Gastrocnemius medialis (tissue), 4 donors: ENCODE data around the gene COL2A1. TPM values are rescaled to one million over a fixed set of nuclear protein-coding genes. Genes with fewer than 3 reads are reported as not detected.

ENCODE experiments used
- ATAC-seq, 2 donors: fragments of 150-250 bp; one replicate each; pipeline ENCODE4 v1.9.1; 2016
- DNase-seq, 2 donors: peaks; one replicate each; pipeline ENCODE4 v3.0.0-alpha.2; 2019
- H3K27ac ChIP-seq, 4 donors: fragments of 200-600 bp; sonication (generic); 1 replicate in 1 of 4; 2 replicates in 3 of 4; pipeline ENCODE4 v1.5.1; 2016 to 2018; ENCODE audit warnings: mild to moderate bottlenecking in 2 of 4, moderate library complexity in 1 of 4
- H3K27me3 ChIP-seq, 3 donors: fragments of 200-600 bp; sonication (generic) in 2 of 3; 1 replicate in 1 of 3; 2 replicates in 2 of 3; pipeline versions ENCODE4 v1.5.1 to v1.6.0; 2016 to 2019; ENCODE audit warnings: mild to moderate bottlenecking in 1 of 3, moderate library complexity in 1 of 3
- H3K36me3 ChIP-seq, 2 donors: fragments of 200-600 bp; sonication (generic) in 1 of 2; one replicate each; pipeline ENCODE4 v1.5.1; 2017 to 2018
- H3K4me1 ChIP-seq, 2 donors: fragments of 200-600 bp; sonication (generic) in 1 of 2; one replicate each; pipeline ENCODE4 v1.5.1; 2016 to 2017; ENCODE audit warnings: mild to moderate bottlenecking in 2 of 2
- H3K4me3 ChIP-seq, 4 donors: fragments of 200-600 bp; sonication (generic) in 3 of 4; 1 replicate in 1 of 4; 2 replicates in 3 of 4; pipeline ENCODE4 v1.5.1; 2016 to 2019; ENCODE audit warnings: mild to moderate bottlenecking in 2 of 4
- H3K9me3 ChIP-seq, 3 donors: fragments of 200-600 bp; sonication (generic) in 2 of 3; 1 replicate in 1 of 3; 2 replicates in 2 of 3; pipeline ENCODE4 v1.5.1; 2016 to 2019
- POLR2A ChIP-seq, 2 donors: fragments of 450-650 bp; IDR thresholded peaks; one replicate each; pipeline ENCODE4 v1.6.1; 2017; ENCODE audit warnings: antibody characterized with exemption in 2 of 2, mild to moderate bottlenecking in 2 of 2, moderate library complexity in 2 of 2
- in situ Hi-C, 4 donors: fragments of 200-750 bp; cut with MboI; loops; one replicate each; pipeline versions ENCODE4 v1.15.0 to v1.8.0; 2017; ENCODE audit warnings: low sequenced_read_pairs in 4 of 4
- intact Hi-C: fragments of 100-400 bp; cut with DNase I; formaldehyde crosslinking; loops from one replicate; pipeline ENCODE4 v1.15.1; 2023; ENCODE audit warnings: low total_unique reads
- total RNA-seq, 4 donors: library from RNA; depleted of rRNA; stranded (reverse); fragments of >200 nt; gene quantifications; one replicate each; pipeline versions ENCODE4 v1.1.0 to v1.2.3, GENCODE V29; 2016
- TF ChIP-seq, protein P1 (sequence below), 5 experiments: fragments of 450-650 bp in 3 of 5; fragments of 200-600 bp in 2 of 5; sonication (generic) in 2 of 5; IDR thresholded peaks in 4 of 5; conservative IDR thresholded peaks in 1 of 5; 1 replicate in 4 of 5; 2 replicates in 1 of 5; pipeline ENCODE4 v1.5.1; 2016 to 2019; ENCODE audit warnings: antibody characterized with exemption in 5 of 5, mild to moderate bottlenecking in 3 of 5, moderate library complexity in 3 of 5

Gene COL2A1
- total RNA-seq, 4 donors from 2014 or later, result not detected

DNA sequence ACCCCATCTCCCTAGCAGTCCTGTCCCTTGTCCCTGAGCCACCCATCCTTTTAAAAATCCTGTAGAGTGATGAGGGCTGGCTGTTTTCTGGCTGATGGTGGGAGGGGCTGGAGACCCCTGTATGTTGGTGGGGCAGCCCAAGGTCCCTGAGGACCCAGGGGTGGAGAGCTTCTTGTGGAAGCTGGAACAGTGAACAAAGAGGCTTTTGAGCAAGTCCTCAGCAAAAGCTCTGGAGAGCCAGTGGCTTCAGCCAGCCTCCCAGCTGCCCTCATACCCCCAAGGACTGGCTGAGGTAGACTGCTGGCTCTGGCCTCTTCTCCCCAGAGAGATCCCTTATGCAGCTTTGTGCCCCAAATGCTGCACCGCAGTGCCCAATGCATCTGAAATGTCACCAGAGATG is 29.2 kb upstream of the COL2A1 start:
- no peaks in the 10 kb centered on the region for H3K27me3 ChIP-seq
- no peak overlapping the region for H3K4me3 ChIP-seq
- ATAC-seq, result no peak
- H3K36me3 ChIP-seq, result no peaks in the 10 kb centered on the region
- peaks cover 15% of the 10 kb centered on the region in 2 donors for H3K4me1 ChIP-seq
- DNase-seq, result no peak
- intact Hi-C loops, result no loop called here
- in situ Hi-C loops, result no loop called here
- TF ChIP-seq, protein P1, sequence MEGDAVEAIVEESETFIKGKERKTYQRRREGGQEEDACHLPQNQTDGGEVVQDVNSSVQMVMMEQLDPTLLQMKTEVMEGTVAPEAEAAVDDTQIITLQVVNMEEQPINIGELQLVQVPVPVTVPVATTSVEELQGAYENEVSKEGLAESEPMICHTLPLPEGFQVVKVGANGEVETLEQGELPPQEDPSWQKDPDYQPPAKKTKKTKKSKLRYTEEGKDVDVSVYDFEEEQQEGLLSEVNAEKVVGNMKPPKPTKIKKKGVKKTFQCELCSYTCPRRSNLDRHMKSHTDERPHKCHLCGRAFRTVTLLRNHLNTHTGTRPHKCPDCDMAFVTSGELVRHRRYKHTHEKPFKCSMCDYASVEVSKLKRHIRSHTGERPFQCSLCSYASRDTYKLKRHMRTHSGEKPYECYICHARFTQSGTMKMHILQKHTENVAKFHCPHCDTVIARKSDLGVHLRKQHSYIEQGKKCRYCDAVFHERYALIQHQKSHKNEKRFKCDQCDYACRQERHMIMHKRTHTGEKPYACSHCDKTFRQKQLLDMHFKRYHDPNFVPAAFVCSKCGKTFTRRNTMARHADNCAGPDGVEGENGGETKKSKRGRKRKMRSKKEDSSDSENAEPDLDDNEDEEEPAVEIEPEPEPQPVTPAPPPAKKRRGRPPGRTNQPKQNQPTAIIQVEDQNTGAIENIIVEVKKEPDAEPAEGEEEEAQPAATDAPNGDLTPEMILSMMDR (IDR thresholded peaks at IDR 0.05 in 4 of 5, conservative IDR thresholded peaks at IDR 0.05 in 1 of 5), result no peak
- no peak for TF ChIP-seq POLR2A (IDR thresholded peaks at IDR 0.05)
- H3K27ac ChIP-seq, result no peak overlapping the region
- no peaks in the 10 kb centered on the region for H3K9me3 ChIP-seq

DNA sequence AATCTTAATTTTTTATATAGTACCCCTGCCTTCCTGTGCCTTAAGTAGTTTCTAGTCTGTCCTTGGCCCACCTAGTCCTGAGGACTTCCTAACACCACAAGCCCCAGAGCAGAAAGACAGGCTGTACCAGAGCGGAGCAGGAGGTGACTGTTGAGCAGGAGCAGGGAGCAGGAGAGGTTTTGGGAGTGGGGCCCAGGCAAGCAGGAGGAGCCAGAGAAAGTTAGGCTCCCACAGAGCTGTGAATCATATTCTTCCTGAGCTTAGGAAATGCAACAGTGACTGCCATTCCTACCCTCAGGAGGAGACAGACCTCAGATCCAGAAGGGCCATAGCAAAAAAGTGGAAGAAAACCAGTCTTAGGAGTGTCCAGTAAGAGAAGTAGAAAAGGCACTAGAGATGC is 28.3 kb upstream of the COL2A1 start:
- H3K27ac ChIP-seq, result no peak overlapping the region
- no peak for ATAC-seq
- DNase-seq, result no peak
- no peaks in the 10 kb centered on the region for H3K9me3 ChIP-seq
- intact Hi-C loops, result no loop called here
- H3K4me1 ChIP-seq, result peaks cover 16% of the 10 kb centered on the region in 2 donors
- H3K4me3 ChIP-seq, result no peak overlapping the region
- no peaks in the 10 kb centered on the region for H3K36me3 ChIP-seq
- TF ChIP-seq, protein P1 (IDR thresholded peaks at IDR 0.05 in 4 of 5, conservative IDR thresholded peaks at IDR 0.05 in 1 of 5), result no peak
- TF ChIP-seq POLR2A (IDR thresholded peaks at IDR 0.05), result no peak
- H3K27me3 ChIP-seq, result no peaks in the 10 kb centered on the region
- in situ Hi-C loops, result no loop called here

DNA sequence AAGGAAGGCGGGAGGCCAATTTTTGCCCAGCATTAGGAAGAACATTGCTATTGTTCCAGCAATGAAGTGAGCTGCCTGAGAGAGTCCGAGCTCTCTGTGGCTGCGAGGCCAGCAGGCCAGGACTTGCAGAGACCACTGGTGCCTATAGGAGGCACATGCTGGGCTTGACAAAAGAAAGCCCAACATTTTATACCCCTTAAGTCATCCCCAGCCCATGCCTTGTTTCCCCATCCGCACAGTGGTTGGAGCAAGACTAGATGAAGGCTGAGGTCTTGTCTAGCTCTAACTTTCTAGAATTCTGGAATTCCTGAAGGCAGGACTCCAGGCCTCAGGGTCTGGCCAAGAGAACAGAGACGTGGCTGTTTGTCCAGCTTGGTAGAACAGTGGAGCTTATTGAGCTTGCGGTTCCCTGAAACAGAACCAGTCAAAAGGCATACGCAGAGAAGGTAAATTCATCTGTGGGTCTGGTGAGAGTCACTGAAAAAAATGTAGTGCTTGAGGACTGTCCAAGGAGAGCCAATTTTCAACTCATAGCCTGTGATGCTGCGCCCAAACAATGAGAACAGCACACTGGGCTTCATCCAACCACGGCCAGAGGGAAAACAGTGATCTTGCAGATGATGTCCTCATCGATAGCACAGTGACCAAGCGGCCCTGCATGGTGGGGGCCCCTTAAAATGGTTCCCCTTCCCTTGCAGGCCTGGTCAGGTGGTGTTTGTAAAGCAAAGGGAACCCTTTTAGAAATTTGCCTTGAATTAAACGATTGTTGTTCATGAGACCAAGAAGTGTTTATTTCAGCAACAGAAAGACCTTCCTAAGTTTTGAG is 27.1 kb upstream of the COL2A1 start:
- intact Hi-C loops, result no loop called here

DNA sequence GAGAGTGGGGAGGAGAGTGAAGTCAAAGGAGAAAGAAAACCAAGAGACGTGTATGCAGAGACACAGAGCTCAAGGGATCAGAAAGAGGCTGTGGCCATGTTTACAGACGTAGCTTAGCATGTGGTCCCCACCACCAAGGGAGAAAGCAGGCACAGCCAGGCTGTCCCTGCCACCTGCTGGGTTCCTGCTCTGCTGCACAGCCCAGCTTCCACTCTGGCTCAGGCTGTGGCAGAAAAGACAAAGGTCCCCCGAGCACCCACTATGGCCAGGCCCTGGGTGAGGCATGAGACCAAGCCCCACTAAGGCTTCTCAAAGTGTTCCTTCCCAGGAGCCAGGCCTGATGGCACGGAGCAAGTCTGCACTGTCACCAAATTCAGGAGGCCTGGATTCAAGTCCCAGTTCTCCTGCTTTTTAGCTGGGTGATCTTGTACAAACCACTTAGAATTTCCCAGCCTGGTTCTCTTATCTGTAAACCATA is 25.9 kb upstream of the COL2A1 start:
- in situ Hi-C loops, result no loop called here
- H3K4me3 ChIP-seq, result no peak overlapping the region
- no peaks in the 10 kb centered on the region for H3K27me3 ChIP-seq
- no peaks in the 10 kb centered on the region for H3K9me3 ChIP-seq
- peaks cover 16% of the 10 kb centered on the region in 2 donors for H3K4me1 ChIP-seq
- ATAC-seq (no peak), DNase-seq (no peak)
- intact Hi-C loops, result no loop called here
- no peak overlapping the region for H3K27ac ChIP-seq
- no peaks in the 10 kb centered on the region for H3K36me3 ChIP-seq
- TF ChIP-seq, protein P1 (IDR thresholded peaks at IDR 0.05 in 4 of 5, conservative IDR thresholded peaks at IDR 0.05 in 1 of 5), result no peak

More for the DNA sequence above, 27.1 kb upstream of the COL2A1 start:
- no peaks in the 10 kb centered on the region for H3K9me3 ChIP-seq
- in situ Hi-C loops, result no loop called here
- no peak overlapping the region for H3K4me3 ChIP-seq
- no peaks in the 10 kb centered on the region for H3K27me3 ChIP-seq
- ATAC-seq (no peak), DNase-seq (no peak)
- no peak overlapping the region for H3K27ac ChIP-seq
- H3K36me3 ChIP-seq, result no peaks in the 10 kb centered on the region
- H3K4me1 ChIP-seq, result peaks cover 16% of the 10 kb centered on the region in 2 donors
- no peak for TF ChIP-seq POLR2A (IDR thresholded peaks at IDR 0.05)
- TF ChIP-seq, protein P1 (IDR thresholded peaks at IDR 0.05 in 4 of 5, conservative IDR thresholded peaks at IDR 0.05 in 1 of 5), result no peak
